ENCODE measurements around the gene EPHA4. TPM values are rescaled to one million over a fixed set of nuclear protein-coding genes. Genes with fewer than 3 reads are reported as not detected.

The EPHA4 gene
- total and polyA plus RNA-seq, 12 donors: 3.4 to 51.3 (median 18.6) TPM

- Histone ChIP-seq H3K9me3 (no peaks in the 10 kb centered on the region), H3K4me1 (peaks cover 0 to 52% (median 10%) of the 10 kb centered on the region in 9 donors), H3K4me3 (no peak overlapping the region), H3K27me3 (no peaks in the 10 kb centered on the region), H3K36me3 (peaks cover 0 to 6% (median 0%) of the 10 kb centered on the region in 9 donors), H3K27ac (no peak overlapping the region)
- ATAC-seq (no peak), DNase-seq (no peak)
- intact Hi-C loops (cut with DNase I): no loop called here
- WGBS, 2 donors: 90 to 93% methylated on average over 4 of the region's 4 CpGs
- TF ChIP-seq, protein P1, sequence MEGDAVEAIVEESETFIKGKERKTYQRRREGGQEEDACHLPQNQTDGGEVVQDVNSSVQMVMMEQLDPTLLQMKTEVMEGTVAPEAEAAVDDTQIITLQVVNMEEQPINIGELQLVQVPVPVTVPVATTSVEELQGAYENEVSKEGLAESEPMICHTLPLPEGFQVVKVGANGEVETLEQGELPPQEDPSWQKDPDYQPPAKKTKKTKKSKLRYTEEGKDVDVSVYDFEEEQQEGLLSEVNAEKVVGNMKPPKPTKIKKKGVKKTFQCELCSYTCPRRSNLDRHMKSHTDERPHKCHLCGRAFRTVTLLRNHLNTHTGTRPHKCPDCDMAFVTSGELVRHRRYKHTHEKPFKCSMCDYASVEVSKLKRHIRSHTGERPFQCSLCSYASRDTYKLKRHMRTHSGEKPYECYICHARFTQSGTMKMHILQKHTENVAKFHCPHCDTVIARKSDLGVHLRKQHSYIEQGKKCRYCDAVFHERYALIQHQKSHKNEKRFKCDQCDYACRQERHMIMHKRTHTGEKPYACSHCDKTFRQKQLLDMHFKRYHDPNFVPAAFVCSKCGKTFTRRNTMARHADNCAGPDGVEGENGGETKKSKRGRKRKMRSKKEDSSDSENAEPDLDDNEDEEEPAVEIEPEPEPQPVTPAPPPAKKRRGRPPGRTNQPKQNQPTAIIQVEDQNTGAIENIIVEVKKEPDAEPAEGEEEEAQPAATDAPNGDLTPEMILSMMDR (IDR thresholded peaks at IDR 0.05): no peak
These were observed 32.9 kb downstream of the EPHA4 start for GRCh38 chr2:221539246-221539645.

DNA sequence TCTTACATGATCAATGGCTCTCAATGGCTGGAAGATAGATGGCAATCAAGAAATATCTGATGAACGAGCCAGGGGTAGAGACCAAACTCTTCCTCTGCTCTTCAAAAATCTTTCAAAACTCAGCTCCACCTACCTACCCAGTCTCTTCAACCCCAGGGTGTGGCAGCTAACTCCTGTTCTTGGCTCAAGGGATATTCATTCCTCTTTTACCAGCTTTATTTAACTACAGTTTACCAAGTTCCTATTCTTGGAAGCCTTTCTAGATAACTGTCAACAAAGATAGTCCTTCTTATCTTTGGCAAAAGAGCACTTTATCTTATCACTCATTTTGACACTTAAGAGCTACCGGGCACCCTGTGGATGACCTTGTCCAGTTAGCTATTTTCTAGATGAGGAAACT lies 36.3 kb downstream of the EPHA4 start:
- ATAC-seq: peak in 2 of 8 donors; percentile 15 to 49
- WGBS, 2 donors: 59 to 62% methylated on average over 2 of the region's 2 CpGs
- Histone ChIP-seq H3K27me3 (no peaks in the 10 kb centered on the region), H3K9me3 (no peaks in the 10 kb centered on the region), H3K36me3 (no peaks in the 10 kb centered on the region), H3K4me3 (no peak overlapping the region), H3K27ac (peak overlapping the region in 2 of 10 donors; percentile 13 to 41), H3K4me1 (peaks cover 0 to 50% (median 13%) of the 10 kb centered on the region in 9 donors)
- TF ChIP-seq, protein P1 (IDR thresholded peaks at IDR 0.05): no peak
- intact Hi-C loops (cut with DNase I): no loop called here
- no peak for DNase-seq

- Histone ChIP-seq H3K4me3 (no peak overlapping the region), H3K4me1 (peaks cover 3 to 74% (median 36%) of the 10 kb centered on the region in 9 donors), H3K36me3 (no peaks in the 10 kb centered on the region), H3K9me3 (no peaks in the 10 kb centered on the region), H3K27me3 (no peaks in the 10 kb centered on the region), H3K27ac (no peak overlapping the region)
- ATAC-seq (no peak), DNase-seq (no peak)
- WGBS, 2 donors: 85 to 87% methylated on average over 6 of the region's 6 CpGs
- intact Hi-C loops (cut with DNase I): no loop called here
- TF ChIP-seq, protein P1 (IDR thresholded peaks at IDR 0.05): no peak
These were observed 38.8 kb downstream of the EPHA4 start for GRCh38 chr2:221533299-221533698.

- Histone ChIP-seq H3K36me3 (no peaks in the 10 kb centered on the region), H3K4me3 (no peak overlapping the region), H3K27me3 (no peaks in the 10 kb centered on the region), H3K9me3 (no peaks in the 10 kb centered on the region), H3K27ac (no peak overlapping the region), H3K4me1 (peaks cover 3 to 80% (median 41%) of the 10 kb centered on the region in 9 donors)
- 96% methylated on average over 3 of the region's 3 CpGs for WGBS, 2 donors
- TF ChIP-seq, protein P1 (IDR thresholded peaks at IDR 0.05): no peak
- DNase-seq (no peak), ATAC-seq (no peak)
- intact Hi-C loops (cut with DNase I): no loop called here
These were observed 39.5 kb downstream of the EPHA4 start for GRCh38 chr2:221532641-221533040.
